ENCODE data around the gene DIAPH2. TPM values are rescaled to one million over a fixed set of nuclear protein-coding genes. Genes with fewer than 3 reads are reported as not detected.

Gene DIAPH2
- total RNA-seq, 2 donors from 2014 or later, result 19.1 to 31.9 TPM

DNA sequence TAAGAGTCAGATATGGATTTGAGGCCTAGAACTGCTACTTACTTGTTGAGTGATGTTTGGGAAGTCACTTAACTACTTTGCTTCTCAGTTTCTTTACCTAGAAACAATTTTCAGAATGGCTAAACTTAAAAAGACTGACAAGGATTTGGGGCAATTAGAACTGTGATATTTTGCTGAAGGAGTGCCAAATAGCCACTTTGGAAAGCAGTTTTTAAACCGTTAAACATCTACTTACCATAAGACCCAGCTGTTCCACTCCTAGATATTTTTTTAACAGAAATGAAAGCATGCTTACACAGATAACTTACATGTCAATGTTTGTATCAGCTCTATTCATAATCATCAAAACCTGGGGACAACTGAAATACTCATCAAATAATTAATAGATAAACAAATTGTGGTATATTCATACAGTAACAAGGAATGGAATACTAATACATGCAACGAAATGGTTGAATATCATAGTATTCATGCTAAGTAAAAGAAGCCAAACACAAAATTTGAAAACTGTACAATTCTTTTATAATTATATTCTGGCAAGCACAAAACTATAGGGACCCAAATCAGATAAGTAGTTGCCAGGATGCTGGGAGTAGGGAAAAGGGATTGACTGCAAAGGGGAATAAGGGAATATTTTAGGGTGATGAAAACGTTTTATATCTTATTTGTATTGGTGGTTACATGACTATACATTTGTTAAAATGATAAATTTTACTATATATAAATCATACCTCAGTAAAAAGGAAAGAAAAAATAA is 223.1 kb downstream of the DIAPH2 start:
- H3K4me3 ChIP-seq, result no peak overlapping the region
- DNase-seq, result no peak
- H3K27ac ChIP-seq, result no peak overlapping the region
- H3K9me3 ChIP-seq, result no peaks in the 10 kb centered on the region
- no peaks in the 10 kb centered on the region for H3K36me3 ChIP-seq
- intact Hi-C loops (cut with DNase I), result no loop called here
- no peaks in the 10 kb centered on the region for H3K27me3 ChIP-seq
- H3K9ac ChIP-seq (ENCODE audit: low read depth in 2 of 2, low read length in 2 of 2), result no peak overlapping the region
- no peaks in the 10 kb centered on the region for H3K4me1 ChIP-seq
- TF ChIP-seq, protein P1, sequence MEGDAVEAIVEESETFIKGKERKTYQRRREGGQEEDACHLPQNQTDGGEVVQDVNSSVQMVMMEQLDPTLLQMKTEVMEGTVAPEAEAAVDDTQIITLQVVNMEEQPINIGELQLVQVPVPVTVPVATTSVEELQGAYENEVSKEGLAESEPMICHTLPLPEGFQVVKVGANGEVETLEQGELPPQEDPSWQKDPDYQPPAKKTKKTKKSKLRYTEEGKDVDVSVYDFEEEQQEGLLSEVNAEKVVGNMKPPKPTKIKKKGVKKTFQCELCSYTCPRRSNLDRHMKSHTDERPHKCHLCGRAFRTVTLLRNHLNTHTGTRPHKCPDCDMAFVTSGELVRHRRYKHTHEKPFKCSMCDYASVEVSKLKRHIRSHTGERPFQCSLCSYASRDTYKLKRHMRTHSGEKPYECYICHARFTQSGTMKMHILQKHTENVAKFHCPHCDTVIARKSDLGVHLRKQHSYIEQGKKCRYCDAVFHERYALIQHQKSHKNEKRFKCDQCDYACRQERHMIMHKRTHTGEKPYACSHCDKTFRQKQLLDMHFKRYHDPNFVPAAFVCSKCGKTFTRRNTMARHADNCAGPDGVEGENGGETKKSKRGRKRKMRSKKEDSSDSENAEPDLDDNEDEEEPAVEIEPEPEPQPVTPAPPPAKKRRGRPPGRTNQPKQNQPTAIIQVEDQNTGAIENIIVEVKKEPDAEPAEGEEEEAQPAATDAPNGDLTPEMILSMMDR (IDR thresholded peaks at IDR 0.05), result no peak

DNA sequence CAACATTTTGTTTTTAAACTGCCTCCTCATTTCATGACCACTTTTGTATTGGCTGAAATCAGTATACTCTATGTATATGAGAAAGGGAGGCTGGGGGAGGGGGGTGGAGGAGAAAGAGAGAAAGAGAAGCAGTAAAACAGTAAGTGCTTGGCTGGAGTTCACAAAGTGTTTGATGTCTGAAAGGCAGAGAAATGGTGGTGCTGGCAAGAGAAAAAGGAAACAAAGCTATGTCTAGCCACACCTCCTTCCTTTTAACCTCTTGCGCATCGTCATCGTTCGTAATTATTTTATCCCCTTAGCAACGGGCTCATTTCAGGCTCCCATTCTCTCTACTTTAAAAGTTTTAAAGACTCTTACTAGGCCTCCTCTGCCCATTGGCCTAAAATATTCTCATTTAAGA is 224.6 kb downstream of the DIAPH2 start:
- TF ChIP-seq, protein P1 (IDR thresholded peaks at IDR 0.05), result no peak
- H3K27ac ChIP-seq, result no peak overlapping the region
- no peaks in the 10 kb centered on the region for H3K36me3 ChIP-seq
- H3K9ac ChIP-seq (ENCODE audit: low read depth in 2 of 2, low read length in 2 of 2), result no peak overlapping the region
- DNase-seq, result no peak
- H3K27me3 ChIP-seq, result no peaks in the 10 kb centered on the region
- intact Hi-C loops (cut with DNase I), result no loop called here
- H3K4me3 ChIP-seq, result no peak overlapping the region
- no peaks in the 10 kb centered on the region for H3K9me3 ChIP-seq
- no peaks in the 10 kb centered on the region for H3K4me1 ChIP-seq

DNA sequence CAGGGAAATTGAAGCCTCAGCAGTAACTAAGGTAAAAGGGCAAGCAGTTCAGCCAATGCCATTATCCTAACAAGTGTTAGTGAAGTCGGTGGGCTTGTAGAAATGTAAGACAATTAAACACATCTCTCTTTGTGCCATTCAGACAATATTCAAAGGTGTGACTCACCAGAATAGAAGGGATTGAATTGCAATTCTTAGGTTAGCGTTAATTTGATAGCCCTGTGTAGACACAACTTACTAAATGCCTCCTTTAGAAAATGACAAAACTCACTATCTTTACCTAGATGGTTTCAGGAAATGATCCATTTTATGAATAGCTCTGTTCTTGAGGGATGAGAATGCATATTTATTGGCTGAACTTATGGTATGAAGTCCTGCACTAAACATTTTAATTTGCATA is 234.2 kb downstream of the DIAPH2 start:
- intact Hi-C loops (cut with DNase I), result no loop called here
- no peaks in the 10 kb centered on the region for H3K27me3 ChIP-seq
- no peak overlapping the region for H3K27ac ChIP-seq

DNA sequence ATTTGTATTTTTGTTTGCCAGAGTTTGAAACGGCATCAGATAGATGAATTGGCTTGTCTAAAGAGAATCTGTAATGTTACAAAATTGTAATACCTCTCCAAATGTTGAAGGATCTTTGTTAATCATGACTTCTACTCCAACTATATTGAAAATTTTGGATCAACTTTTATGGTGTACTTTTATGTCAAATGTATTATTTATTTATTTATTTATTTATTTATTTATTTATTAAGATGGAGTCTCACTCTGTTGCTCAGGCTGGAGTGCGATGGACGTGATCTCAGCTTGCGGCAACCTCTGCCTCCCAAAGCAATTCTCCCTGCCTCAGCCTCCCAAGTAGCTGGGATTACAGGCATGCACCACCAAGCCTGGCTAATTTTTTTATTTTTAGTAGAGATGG is 235.0 kb downstream of the DIAPH2 start:
- TF ChIP-seq, protein P1 (IDR thresholded peaks at IDR 0.05), result no peak
- intact Hi-C loops (cut with DNase I), result no loop called here
- H3K4me3 ChIP-seq, result no peak overlapping the region
- no peak for DNase-seq
- H3K36me3 ChIP-seq, result no peaks in the 10 kb centered on the region
- no peak overlapping the region for H3K9ac ChIP-seq (ENCODE audit: low read depth in 2 of 2, low read length in 2 of 2)
- no peaks in the 10 kb centered on the region for H3K27me3 ChIP-seq
- H3K27ac ChIP-seq, result no peak overlapping the region
- no peaks in the 10 kb centered on the region for H3K4me1 ChIP-seq
- no peaks in the 10 kb centered on the region for H3K9me3 ChIP-seq

More for the DNA sequence above, 234.2 kb downstream of the DIAPH2 start:
- Histone ChIP-seq H3K9ac (ENCODE audit: low read depth in 2 of 2, low read length in 2 of 2) (no peak overlapping the region), H3K4me1 (no peaks in the 10 kb centered on the region), H3K36me3 (no peaks in the 10 kb centered on the region), H3K4me3 (no peak overlapping the region), H3K9me3 (no peaks in the 10 kb centered on the region)
- no peak for DNase-seq
- TF ChIP-seq, protein P1 (IDR thresholded peaks at IDR 0.05), result no peak

DNA sequence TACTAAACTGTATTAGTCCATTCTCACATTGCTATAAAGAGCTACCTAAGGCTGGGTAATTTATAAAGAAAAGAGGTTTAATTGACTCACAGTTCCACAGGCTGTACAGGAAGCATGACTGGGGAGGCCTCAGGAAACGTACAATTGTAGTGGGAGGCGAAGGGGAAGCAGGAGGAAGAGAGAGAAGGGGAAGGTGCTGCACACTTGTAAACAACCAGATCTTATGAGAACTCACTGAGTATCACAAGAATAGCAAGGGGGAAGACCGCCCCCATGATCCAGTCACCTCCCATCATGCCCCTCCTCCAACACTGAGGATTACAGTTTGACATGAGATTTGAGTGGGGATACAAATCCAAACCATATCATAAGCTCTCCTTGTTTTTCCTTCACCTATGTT is 239.9 kb downstream of the DIAPH2 start:
- Histone ChIP-seq H3K9ac (ENCODE audit: low read depth in 2 of 2, low read length in 2 of 2) (no peak overlapping the region), H3K36me3 (no peaks in the 10 kb centered on the region), H3K4me3 (no peak overlapping the region), H3K27me3 (no peaks in the 10 kb centered on the region), H3K9me3 (no peaks in the 10 kb centered on the region), H3K27ac (no peak overlapping the region), H3K4me1 (no peaks in the 10 kb centered on the region)
- no peak for DNase-seq
- TF ChIP-seq, protein P1 (IDR thresholded peaks at IDR 0.05), result no peak
- intact Hi-C loops (cut with DNase I), result no loop called here
